ENCODE data around the gene APCDD1L. TPM values are rescaled to one million over a fixed set of nuclear protein-coding genes. Genes with fewer than 3 reads are reported as not detected.

Gene APCDD1L
- total and polyA plus RNA-seq, 12 donors = 0.08 to 1.8 (median 1.1) TPM; not detected in 2

DNA sequence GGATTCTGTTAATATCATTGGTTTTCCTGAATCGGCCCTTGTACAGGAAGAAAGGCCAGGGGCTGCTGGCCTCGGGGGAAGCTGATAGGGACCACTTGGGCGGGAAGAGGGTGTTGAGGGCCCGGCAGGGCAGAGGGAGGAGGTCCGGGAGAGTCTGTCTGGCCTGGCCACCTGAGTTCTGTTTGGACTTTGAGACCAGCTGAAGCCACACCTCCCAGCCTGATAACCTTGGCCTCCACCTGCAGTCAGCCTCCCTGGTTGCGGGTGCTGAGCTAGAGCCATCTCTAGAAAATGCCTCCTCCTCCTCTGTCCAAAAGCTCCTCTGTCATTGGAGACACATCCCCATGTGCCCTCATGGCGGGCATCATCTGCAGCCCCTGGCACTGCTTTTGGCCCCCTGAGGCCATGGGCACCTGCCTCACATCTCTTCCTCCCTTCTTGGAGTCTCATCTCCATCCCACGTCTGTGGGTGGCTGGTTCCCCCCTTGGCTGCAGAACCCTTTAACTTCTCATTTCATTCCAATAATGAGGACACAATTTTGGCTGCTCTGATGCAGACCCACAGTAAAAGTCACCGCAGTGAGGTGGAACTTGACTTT is 16.6 kb downstream of the APCDD1L start:
- TF ChIP-seq, protein P1, sequence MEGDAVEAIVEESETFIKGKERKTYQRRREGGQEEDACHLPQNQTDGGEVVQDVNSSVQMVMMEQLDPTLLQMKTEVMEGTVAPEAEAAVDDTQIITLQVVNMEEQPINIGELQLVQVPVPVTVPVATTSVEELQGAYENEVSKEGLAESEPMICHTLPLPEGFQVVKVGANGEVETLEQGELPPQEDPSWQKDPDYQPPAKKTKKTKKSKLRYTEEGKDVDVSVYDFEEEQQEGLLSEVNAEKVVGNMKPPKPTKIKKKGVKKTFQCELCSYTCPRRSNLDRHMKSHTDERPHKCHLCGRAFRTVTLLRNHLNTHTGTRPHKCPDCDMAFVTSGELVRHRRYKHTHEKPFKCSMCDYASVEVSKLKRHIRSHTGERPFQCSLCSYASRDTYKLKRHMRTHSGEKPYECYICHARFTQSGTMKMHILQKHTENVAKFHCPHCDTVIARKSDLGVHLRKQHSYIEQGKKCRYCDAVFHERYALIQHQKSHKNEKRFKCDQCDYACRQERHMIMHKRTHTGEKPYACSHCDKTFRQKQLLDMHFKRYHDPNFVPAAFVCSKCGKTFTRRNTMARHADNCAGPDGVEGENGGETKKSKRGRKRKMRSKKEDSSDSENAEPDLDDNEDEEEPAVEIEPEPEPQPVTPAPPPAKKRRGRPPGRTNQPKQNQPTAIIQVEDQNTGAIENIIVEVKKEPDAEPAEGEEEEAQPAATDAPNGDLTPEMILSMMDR (IDR thresholded peaks at IDR 0.05) = no peak
- intact Hi-C loops (cut with DNase I) = no loop called here
- Histone ChIP-seq H3K27me3 (no peaks in the 10 kb centered on the region), H3K9me3 (peaks cover 0 to 26% (median 5%) of the 10 kb centered on the region in 11 donors), H3K4me1 (no peaks in the 10 kb centered on the region), H3K36me3 (no peaks in the 10 kb centered on the region), H3K4me3 (no peak overlapping the region), H3K27ac (no peak overlapping the region)
- DNase-seq (no peak), ATAC-seq (no peak)
- 64 to 70% methylated on average over 8 to 9 of the region's 9 CpGs for WGBS, 2 donors

DNA sequence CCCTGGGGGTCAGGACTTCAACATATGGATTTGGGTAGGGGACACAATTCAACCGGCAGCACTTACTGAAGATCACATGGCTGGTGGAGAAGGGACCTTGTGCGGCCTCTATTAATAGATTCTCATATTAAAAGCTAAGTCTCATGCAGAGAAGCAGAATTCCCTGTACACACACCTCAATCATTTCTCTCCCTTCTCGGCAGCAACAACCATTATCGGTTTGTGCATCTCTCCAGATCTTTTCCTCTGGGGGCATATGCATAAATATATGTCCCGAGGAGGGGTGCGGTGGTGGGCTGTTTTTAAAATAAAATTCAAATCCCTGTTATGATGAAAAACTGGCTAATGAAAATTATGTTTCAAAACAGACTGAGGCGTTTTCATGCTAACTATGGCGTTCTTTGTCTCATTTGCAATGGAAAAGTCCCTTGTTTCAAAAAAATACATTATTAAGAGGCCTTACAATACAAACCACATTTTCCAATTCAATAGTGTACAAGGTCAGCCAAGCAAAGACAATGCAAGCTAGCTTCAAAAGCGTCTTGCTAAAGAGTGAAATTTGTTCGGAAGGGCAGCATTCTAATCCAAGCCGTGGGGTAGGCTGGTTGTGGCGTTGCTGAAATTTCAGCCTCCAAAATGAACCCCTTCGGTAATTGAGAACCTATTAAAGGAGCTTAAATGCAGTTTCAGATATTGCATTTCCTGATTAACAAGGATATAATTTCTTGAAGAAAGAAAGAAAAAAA is 17.3 kb downstream of the APCDD1L start:
- intact Hi-C loops (cut with DNase I) = no loop called here
- TF ChIP-seq, protein P1 (IDR thresholded peaks at IDR 0.05) = no peak
- no peak overlapping the region for H3K27ac ChIP-seq
- WGBS, 2 donors = 89 to 90% methylated on average over 13 of the region's 13 CpGs
- no peak overlapping the region for H3K4me3 ChIP-seq
- DNase-seq (no peak), ATAC-seq (no peak)
- no peaks in the 10 kb centered on the region for H3K4me1 ChIP-seq
- no peaks in the 10 kb centered on the region for H3K36me3 ChIP-seq
- peaks cover 0 to 19% (median 3%) of the 10 kb centered on the region in 11 donors for H3K9me3 ChIP-seq
- H3K27me3 ChIP-seq = no peaks in the 10 kb centered on the region

DNA sequence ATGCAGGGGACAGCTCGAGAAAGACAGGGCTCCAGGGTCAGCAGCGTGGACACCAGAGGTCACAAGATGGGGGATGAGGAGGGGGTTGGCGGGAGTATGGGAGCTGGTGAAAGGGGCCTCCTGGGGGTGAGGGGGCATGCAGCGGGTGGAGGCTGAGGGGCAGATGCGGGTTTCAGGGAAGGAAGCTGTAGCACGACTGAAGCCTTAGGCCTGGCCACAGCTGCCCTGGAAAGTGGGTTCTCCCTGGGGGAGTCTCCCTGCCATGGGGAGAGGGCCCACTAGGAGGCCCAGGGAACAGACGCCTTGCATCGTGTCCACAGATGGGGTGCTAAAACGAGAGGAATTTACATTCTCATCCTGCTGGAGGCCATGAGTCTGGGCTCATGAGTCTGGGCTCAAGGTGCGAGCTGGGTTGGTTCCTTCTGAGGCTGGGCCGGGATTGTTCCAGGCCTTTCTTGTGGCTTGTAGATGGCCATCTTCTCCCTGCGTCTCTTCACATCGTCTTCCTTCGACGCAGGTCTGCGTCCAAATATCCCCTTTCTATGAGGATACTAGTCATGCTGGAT is 18.0 kb downstream of the APCDD1L start:
- Histone ChIP-seq H3K36me3 (no peaks in the 10 kb centered on the region), H3K9me3 (peaks cover 0 to 15% (median 2%) of the 10 kb centered on the region in 11 donors), H3K4me1 (no peaks in the 10 kb centered on the region), H3K27ac (no peak overlapping the region), H3K4me3 (no peak overlapping the region), H3K27me3 (no peaks in the 10 kb centered on the region)
- no peak for DNase-seq
- 92 to 93% methylated on average over 16 of the region's 16 CpGs for WGBS, 2 donors
- ATAC-seq = no peak
- intact Hi-C loops (cut with DNase I) = no loop called here
- TF ChIP-seq, protein P1 (IDR thresholded peaks at IDR 0.05) = no peak

DNA sequence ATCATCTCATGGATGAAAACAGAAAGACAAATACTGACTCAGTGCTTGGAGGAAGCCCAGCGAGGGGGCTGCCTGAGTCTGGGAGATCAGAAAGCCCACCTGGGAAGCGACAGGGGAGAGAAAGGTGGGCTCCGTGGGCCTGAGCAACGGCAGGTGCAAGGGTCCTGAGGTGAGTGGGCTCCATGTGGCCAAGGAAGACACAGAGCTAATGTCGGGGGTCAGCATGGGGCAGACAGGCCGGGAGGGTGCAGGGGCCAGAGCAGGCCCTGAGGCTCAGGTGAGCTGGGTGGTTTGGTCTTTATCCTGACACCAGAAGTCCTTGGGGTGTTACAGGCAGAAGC is 18.8 kb downstream of the APCDD1L start:
- TF ChIP-seq, protein P1 (IDR thresholded peaks at IDR 0.05) = no peak
- Histone ChIP-seq H3K4me1 (no peaks in the 10 kb centered on the region), H3K27me3 (no peaks in the 10 kb centered on the region), H3K36me3 (no peaks in the 10 kb centered on the region), H3K9me3 (peaks cover 0 to 8% (median 2%) of the 10 kb centered on the region in 11 donors), H3K4me3 (no peak overlapping the region), H3K27ac (no peak overlapping the region)
- WGBS, 2 donors = 95 to 97% methylated on average over 6 of the region's 6 CpGs
- DNase-seq (no peak), ATAC-seq (no peak)
- intact Hi-C loops (cut with DNase I) = no loop called here

All from heart right ventricle (tissue), 16 donors.